Adipocyte (in vitro differentiated cells): ENCODE data around the gene RGS6.

Experiments used
- DNase-seq: peaks from one replicate; pipeline ENCODE4 v3.0.0-alpha.2; 2015; ENCODE audit warnings: low read depth
- H3K27me3 ChIP-seq: replicated peaks from 2 replicates; pipeline ENCODE4 v1.7.0; 2013; ENCODE audit warnings: mild to moderate bottlenecking, low read length, moderate library complexity; ENCODE audit not compliant: control insufficient read depth, insufficient read depth
- H3K36me3 ChIP-seq: 2 replicates; pipeline ENCODE4 v1.7.0; 2013; ENCODE audit warnings: low read length, mild to moderate bottlenecking, moderate library complexity; ENCODE audit not compliant: control insufficient read depth, insufficient read depth, severe bottlenecking
- H3K4me1 ChIP-seq: 2 replicates; pipeline ENCODE4 v1.7.0; 2013; ENCODE audit warnings: mild to moderate bottlenecking, low read length, moderate library complexity; ENCODE audit not compliant: control insufficient read depth, insufficient read depth
- H3K4me3 ChIP-seq: 2 replicates; pipeline ENCODE4 v1.7.0; 2013; ENCODE audit warnings: mild to moderate bottlenecking, low read length, moderate library complexity
- H3K9ac ChIP-seq: 2 replicates; pipeline ENCODE4 v1.7.0; 2013; ENCODE audit warnings: mild to moderate bottlenecking, low read length, moderate library complexity
- H3K9me3 ChIP-seq: 2 replicates; pipeline ENCODE4 v1.7.0; 2013; ENCODE audit warnings: mild to moderate bottlenecking, low read length, moderate library complexity; ENCODE audit not compliant: control insufficient read depth

RGS6 gene

GRCh38 chr14:72550513-72550912, 618.3 kb downstream of the RGS6 start:
- Histone ChIP-seq H3K9me3 (no peaks in the 10 kb centered on the region), H3K27me3 (peaks cover 11% of the 10 kb centered on the region), H3K4me3 (no peak overlapping the region), H3K36me3 (no peaks in the 10 kb centered on the region), H3K9ac (no peak overlapping the region), H3K4me1 (no peaks in the 10 kb centered on the region)
- DNase-seq, result no peak

GRCh38 chr14:72552236-72552635, 620.0 kb downstream of the RGS6 start:
- DNase-seq, result no peak
- Histone ChIP-seq H3K27me3 (peaks cover 11% of the 10 kb centered on the region), H3K4me3 (no peak overlapping the region), H3K9me3 (no peaks in the 10 kb centered on the region), H3K9ac (no peak overlapping the region), H3K36me3 (no peaks in the 10 kb centered on the region), H3K4me1 (no peaks in the 10 kb centered on the region)

DNA sequence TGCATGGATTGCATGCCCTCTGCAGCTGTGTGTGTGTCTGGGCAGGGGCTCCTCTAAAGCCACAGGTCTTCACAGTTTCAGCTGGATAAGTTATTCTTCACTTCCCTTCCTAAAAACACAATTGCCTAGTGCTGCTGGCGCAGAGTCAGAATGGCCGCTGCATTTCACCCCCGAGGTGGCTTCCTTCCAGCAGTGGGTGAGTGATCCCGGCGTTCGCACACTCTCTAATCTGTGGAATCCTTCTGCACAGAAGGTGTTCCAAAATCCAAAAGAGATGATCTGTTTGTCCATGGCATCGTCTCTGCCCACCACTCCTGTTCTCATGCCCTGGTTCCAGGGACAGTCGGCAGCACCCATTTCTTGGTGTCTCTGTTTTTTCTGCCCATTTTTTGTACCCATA, 620.9 kb downstream of the RGS6 start:
- DNase-seq, result no peak
- Histone ChIP-seq H3K4me3 (no peak overlapping the region), H3K36me3 (no peaks in the 10 kb centered on the region), H3K9me3 (no peaks in the 10 kb centered on the region), H3K27me3 (peaks cover 11% of the 10 kb centered on the region), H3K4me1 (peaks cover 3% of the 10 kb centered on the region), H3K9ac (no peak overlapping the region)

GRCh38 chr14:72553656-72554055, 621.4 kb downstream of the RGS6 start:
- no peak overlapping the region for H3K4me3 ChIP-seq
- no peak overlapping the region for H3K9ac ChIP-seq
- peaks cover 8% of the 10 kb centered on the region for H3K4me1 ChIP-seq
- peaks cover 11% of the 10 kb centered on the region for H3K27me3 ChIP-seq
- H3K36me3 ChIP-seq, result no peaks in the 10 kb centered on the region
- H3K9me3 ChIP-seq, result no peaks in the 10 kb centered on the region
- no peak for DNase-seq

GRCh38 chr14:72554401-72554800, 622.2 kb downstream of the RGS6 start:
- no peak for DNase-seq
- H3K4me1 ChIP-seq, result peaks cover 15% of the 10 kb centered on the region

GRCh38 chr14:72554994-72555608, 622.9 kb downstream of the RGS6 start:
- no peak overlapping the region for H3K4me3 ChIP-seq
- H3K27me3 ChIP-seq, result peaks cover 11% of the 10 kb centered on the region
- DNase-seq, result no peak

More at GRCh38 chr14:72554401-72554800, 622.2 kb downstream of the RGS6 start:
- H3K9me3 ChIP-seq, result no peaks in the 10 kb centered on the region
- H3K9ac ChIP-seq, result no peak overlapping the region
- no peak overlapping the region for H3K4me3 ChIP-seq
- H3K36me3 ChIP-seq, result no peaks in the 10 kb centered on the region
- H3K27me3 ChIP-seq, result peaks cover 11% of the 10 kb centered on the region

DNA sequence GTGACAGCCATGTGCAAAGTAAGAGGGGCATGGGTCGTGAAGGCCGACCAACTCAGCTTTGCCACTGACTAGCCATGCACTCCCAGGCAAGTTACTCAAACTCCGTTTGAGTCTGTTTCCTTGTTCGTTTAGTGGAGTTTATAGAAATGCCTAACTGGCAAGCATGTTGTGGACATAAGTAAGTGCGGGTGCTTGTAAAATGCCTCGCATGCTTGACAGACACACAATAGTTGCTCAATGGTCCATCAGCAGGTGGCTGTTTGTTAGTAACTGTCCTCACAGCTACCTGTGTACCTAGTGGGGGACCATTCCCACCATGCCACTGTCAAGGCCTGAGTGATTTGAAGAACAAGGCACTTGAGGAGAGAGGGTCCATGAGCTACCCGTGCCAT, 623.4 kb downstream of the RGS6 start:
- H3K4me3 ChIP-seq, result no peak overlapping the region
- no peaks in the 10 kb centered on the region for H3K9me3 ChIP-seq
- DNase-seq, result no peak
- peaks cover 18% of the 10 kb centered on the region for H3K4me1 ChIP-seq
- H3K27me3 ChIP-seq, result peaks cover 11% of the 10 kb centered on the region
- H3K9ac ChIP-seq, result no peak overlapping the region
- H3K36me3 ChIP-seq, result no peaks in the 10 kb centered on the region

More at GRCh38 chr14:72554994-72555608, 622.9 kb downstream of the RGS6 start:
- no peak overlapping the region for H3K9ac ChIP-seq
- H3K4me1 ChIP-seq, result peaks cover 18% of the 10 kb centered on the region
- no peaks in the 10 kb centered on the region for H3K36me3 ChIP-seq
- H3K9me3 ChIP-seq, result no peaks in the 10 kb centered on the region

GRCh38 chr14:72557671-72558070, 625.4 kb downstream of the RGS6 start:
- Histone ChIP-seq H3K27me3 (peaks cover 8% of the 10 kb centered on the region), H3K9ac (no peak overlapping the region), H3K4me1 (peaks cover 18% of the 10 kb centered on the region), H3K4me3 (no peak overlapping the region), H3K9me3 (no peaks in the 10 kb centered on the region), H3K36me3 (no peaks in the 10 kb centered on the region)
- DNase-seq, result no peak

DNA sequence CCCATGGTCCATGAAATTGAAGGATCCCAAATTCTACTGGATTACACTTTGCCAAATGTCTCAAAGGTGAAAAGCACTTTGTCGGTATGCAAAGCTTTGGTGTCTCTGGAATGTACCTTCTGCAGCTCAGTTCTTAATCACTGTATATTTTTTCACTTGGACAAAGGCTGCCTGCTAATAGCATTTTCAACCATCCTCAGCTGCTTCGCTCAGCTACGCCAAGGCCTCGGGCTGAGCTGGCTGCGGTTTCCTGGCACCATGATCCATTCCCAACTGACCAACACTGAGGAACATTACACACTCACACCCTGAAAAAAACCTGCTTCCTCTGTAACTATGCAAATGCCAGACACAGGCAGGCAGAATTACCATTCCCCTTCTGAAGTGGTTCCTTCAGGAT, 626.5 kb downstream of the RGS6 start:
- H3K4me1 ChIP-seq, result peaks cover 18% of the 10 kb centered on the region
- H3K27me3 ChIP-seq, result peaks cover 4% of the 10 kb centered on the region
- H3K9me3 ChIP-seq, result no peaks in the 10 kb centered on the region
- no peak overlapping the region for H3K9ac ChIP-seq
- no peak overlapping the region for H3K4me3 ChIP-seq
- H3K36me3 ChIP-seq, result no peaks in the 10 kb centered on the region
- DNase-seq, result no peak

DNA sequence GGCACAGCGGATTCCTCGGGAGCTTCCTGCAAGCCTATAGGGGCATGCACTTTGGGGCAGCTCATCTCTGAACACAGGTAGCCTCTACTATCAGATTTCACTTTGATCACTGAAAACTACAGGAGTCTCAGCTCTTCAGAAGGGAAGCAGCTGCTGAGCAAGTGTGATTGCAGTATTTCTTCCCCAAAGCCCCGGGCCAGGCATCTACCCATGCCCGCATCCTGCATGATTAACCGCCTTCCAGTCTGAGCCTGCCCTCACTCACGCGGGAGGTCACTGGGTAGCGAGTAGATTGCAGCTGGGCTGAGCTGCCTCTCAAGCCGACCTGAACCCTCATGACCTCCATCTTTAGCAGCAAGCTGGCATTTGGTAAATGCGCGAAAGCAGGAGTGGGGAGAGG, 627.0 kb downstream of the RGS6 start:
- no peak overlapping the region for H3K4me3 ChIP-seq
- H3K4me1 ChIP-seq, result peaks cover 18% of the 10 kb centered on the region
- DNase-seq, result no peak
- H3K9me3 ChIP-seq, result no peaks in the 10 kb centered on the region
- H3K9ac ChIP-seq, result no peak overlapping the region
- peaks cover 4% of the 10 kb centered on the region for H3K27me3 ChIP-seq
- no peaks in the 10 kb centered on the region for H3K36me3 ChIP-seq

DNA sequence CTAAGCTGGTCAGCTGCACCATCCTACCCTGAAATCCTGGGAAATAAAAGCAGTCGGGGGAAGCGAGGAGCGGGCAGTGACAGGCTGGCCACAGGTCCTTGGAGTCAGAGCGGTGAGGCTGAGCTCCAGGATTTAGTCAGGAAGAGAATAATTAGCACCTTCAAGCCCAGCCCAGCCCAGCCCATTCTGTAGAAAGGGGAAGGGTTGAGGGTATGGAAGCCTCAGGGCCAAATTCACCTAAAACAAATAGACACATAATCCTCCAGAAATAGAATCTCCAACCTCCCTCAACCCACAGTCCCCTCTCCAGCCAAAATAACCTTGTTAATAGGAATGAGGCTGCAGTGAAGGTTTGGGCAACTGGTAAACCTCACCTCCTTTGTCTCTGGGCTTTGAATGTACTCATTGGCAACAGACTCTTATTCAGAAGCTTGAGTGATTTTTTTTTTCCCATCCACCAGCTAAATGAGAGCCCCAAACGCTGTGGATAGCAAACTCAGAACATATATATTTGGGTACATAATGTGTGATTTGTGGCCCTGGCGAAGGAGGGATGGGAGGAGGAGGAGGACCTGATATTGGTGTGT, 627.5 kb downstream of the RGS6 start:
- no peak for DNase-seq
- no peak overlapping the region for H3K9ac ChIP-seq
- H3K9me3 ChIP-seq, result no peaks in the 10 kb centered on the region
- no peak overlapping the region for H3K4me3 ChIP-seq
- H3K36me3 ChIP-seq, result no peaks in the 10 kb centered on the region
- no peaks in the 10 kb centered on the region for H3K27me3 ChIP-seq
- H3K4me1 ChIP-seq, result peaks cover 18% of the 10 kb centered on the region

DNA sequence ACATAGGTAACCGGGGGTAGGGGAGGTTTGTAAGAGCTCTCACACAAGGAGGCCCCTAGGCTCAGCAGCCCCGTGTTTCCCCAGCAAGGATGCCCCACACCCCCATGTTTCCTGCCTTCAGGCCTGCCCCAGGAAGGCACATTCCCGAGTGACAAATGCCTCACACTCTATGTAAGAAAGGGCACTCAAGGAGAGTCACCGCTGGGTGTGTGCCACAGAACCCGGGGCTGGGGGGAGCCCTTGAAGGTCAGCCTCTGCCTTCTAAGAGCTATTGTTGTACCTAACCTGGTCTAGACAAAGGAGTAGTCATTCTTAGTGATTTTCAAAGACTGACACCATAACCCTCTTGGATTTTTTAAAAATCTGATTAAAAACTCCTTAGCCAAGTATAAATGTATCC, 628.1 kb downstream of the RGS6 start:
- Histone ChIP-seq H3K4me3 (no peak overlapping the region), H3K9ac (no peak overlapping the region), H3K27me3 (no peaks in the 10 kb centered on the region), H3K4me1 (peaks cover 18% of the 10 kb centered on the region), H3K9me3 (no peaks in the 10 kb centered on the region), H3K36me3 (no peaks in the 10 kb centered on the region)
- no peak for DNase-seq
